Activated CD4-positive, alpha-beta T cell treated with anti-CD3 and anti-CD28 coated beads, Interleukin-2, amount 10 ng/mL, durations not matched to agents 24 days and 14 days (primary cell): ENCODE data around the gene DPP10. TPM values are rescaled to one million over a fixed set of nuclear protein-coding genes. Genes with fewer than 3 reads are reported as not detected.
"Not testable (repeated sequence)": the region's sequence is repeated elsewhere in the genome, so short reads cannot be mapped to it uniquely, and the experiment has no call there.

Source experiments
- DNase-seq: peaks from one replicate; pipeline ENCODE4 v3.0.0; 2022
- H3K27ac Mint-ChIP-seq: one replicate; pipeline ENCODE4 v1.8.0; 2022; ENCODE audit warnings: mild to moderate bottlenecking, mixed read lengths
- H3K27me3 Mint-ChIP-seq: one replicate; pipeline ENCODE4 v1.8.0; 2022; ENCODE audit warnings: mixed read lengths
- H3K36me3 Mint-ChIP-seq: one replicate; pipeline ENCODE4 v1.8.0; 2022; ENCODE audit warnings: low read depth, mild to moderate bottlenecking, mixed read lengths
- H3K4me1 Mint-ChIP-seq: one replicate; pipeline ENCODE4 v1.8.0; 2021; ENCODE audit warnings: mixed read lengths
- H3K4me3 Mint-ChIP-seq: one replicate; pipeline ENCODE4 v1.8.0; 2022; ENCODE audit warnings: mild to moderate bottlenecking, moderate library complexity, mixed read lengths
- H3K9me3 Mint-ChIP-seq: one replicate; pipeline ENCODE4 v1.8.0; 2021; ENCODE audit warnings: mixed read lengths
- intact Hi-C: fragments of 100-400 bp; cut with micrococcal nuclease; formaldehyde crosslinking; loops from one replicate; pipeline ENCODE4 v1.15.1; 2023
- total RNA-seq: library from RNA; stranded (reverse); gene quantifications from 2 replicates; pipeline ENCODE4 v1.2.3, GENCODE V29; 2022

DPP10 gene
- total RNA-seq, 1 donor from 2014 or later = not detected

DNA sequence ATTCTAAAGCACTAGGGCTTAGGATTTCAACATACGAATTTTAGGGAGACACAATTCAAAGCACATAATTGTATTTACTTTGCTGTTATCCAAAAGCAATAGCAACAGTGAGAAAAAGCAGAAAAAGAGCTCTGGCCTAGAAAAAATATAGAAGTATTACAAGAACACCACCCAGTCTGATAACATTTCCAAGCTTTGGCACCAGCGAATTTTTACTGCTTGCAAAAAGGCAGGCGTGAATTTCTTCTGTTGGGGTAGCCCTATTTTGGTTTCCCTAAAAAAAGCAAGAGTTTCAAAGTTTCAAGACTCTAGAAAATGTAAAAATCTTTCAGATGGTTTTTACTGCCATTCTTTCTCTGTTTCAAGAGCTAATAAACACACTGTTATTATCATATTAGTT lies 292.7 kb downstream of the DPP10 start:
- intact Hi-C loops = no loop called here
- Mint-ChIP-seq H3K27me3 (no peaks in the 10 kb centered on the region), H3K4me3 (no peak overlapping the region), H3K36me3 (no peaks in the 10 kb centered on the region), H3K27ac (no peak overlapping the region), H3K4me1 (no peaks in the 10 kb centered on the region), H3K9me3 (no peaks in the 10 kb centered on the region)
- DNase-seq = no peak

DNA sequence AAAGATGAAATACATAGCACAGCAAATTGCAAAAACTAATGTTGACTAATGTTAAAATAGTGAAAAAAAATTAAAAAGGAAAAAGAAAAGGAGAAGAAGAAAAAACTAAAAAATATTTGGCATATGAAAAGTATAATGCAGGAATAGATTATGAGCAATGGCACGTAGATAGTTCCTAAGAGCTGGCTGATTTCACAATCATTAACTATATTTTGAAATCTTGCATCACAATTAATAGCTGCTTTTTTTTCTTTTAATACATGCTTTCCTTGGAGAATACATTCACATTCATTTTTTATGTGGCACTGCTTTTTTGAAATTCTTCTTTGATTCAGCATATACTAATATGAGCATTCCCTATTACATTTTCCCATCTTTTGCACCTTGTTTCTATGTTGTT lies 299.8 kb downstream of the DPP10 start:
- H3K9me3 Mint-ChIP-seq = no peaks in the 10 kb centered on the region
- intact Hi-C loops = no loop called here
- DNase-seq = no peak

DNA sequence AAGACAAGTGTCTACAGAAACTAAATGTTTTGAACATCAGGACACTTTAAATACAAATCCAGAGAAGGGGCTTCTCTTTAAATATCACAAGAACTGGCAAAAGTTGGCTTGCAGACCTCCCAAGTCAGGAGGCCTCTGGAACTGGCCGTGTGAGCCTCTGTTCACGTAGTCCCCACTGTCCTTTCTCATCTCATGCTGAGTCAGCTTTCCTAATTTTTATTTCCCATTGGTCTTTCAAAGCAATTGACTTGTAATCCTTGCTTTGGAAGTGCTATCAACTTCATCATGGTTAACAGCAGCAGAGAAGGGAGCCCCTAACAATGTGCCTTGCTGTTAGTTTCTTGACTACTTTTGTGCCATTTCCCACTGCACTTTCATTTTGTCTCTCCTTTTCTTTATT lies 303.3 kb downstream of the DPP10 start:
- no peaks in the 10 kb centered on the region for H3K27me3 Mint-ChIP-seq
- H3K4me1 Mint-ChIP-seq = no peaks in the 10 kb centered on the region
- no peak for DNase-seq
- H3K4me3 Mint-ChIP-seq = no peak overlapping the region
- intact Hi-C loops = no loop called here
- no peaks in the 10 kb centered on the region for H3K9me3 Mint-ChIP-seq
- no peaks in the 10 kb centered on the region for H3K36me3 Mint-ChIP-seq
- H3K27ac Mint-ChIP-seq = no peak overlapping the region

More for the DNA sequence above, 299.8 kb downstream of the DPP10 start:
- H3K36me3 Mint-ChIP-seq = no peaks in the 10 kb centered on the region
- no peak overlapping the region for H3K4me3 Mint-ChIP-seq
- H3K27ac Mint-ChIP-seq = no peak overlapping the region
- no peaks in the 10 kb centered on the region for H3K4me1 Mint-ChIP-seq
- H3K27me3 Mint-ChIP-seq = no peaks in the 10 kb centered on the region

DNA sequence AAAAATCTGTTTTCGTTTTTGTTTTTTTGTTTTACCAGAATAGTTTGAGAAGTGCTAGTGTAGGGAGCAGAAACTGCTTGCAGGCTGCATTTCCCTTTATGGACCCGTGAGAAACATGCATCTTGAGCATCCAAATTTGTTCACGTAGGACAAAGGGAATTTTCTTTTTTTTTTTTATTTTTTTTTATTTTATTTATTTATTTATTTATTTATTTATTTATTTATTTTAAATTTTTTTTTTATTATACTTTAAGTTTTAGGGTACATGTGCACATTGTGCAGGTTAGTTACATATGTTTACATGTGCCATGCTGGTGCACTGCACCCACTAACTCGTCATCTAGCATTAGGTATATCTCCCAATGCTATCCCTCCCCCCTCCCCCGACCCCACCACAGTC lies 305.7 kb downstream of the DPP10 start:
- H3K9me3 Mint-ChIP-seq, H3K4me3 Mint-ChIP-seq, H3K27ac Mint-ChIP-seq, H3K4me1 Mint-ChIP-seq, H3K27me3 Mint-ChIP-seq, H3K36me3 Mint-ChIP-seq, DNase-seq, intact Hi-C loops: not testable (repeated sequence)

DNA sequence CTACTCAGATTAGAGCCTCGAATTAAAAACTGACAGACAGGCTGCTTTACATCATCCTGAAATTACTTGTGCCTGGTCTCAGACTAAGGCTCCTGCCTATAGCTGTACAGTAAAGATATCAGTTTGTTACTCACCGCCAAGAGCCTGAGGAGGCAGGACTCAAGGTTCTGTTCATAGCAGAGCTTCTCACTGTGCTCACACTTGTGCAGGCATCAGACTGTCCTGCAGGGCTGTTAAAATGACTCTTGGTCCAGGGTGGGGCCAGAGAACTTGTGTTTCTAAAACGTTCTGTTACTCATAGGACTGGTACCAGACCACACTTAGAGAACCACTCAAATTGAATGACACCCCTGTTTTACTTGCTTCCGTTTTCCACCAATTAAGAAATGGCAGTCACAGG lies 310.0 kb downstream of the DPP10 start:
- DNase-seq = no peak
- Mint-ChIP-seq H3K4me1 (no peaks in the 10 kb centered on the region), H3K27me3 (no peaks in the 10 kb centered on the region), H3K27ac (no peak overlapping the region), H3K9me3 (no peaks in the 10 kb centered on the region), H3K4me3 (no peak overlapping the region), H3K36me3 (no peaks in the 10 kb centered on the region)
- intact Hi-C loops = no loop called here

DNA sequence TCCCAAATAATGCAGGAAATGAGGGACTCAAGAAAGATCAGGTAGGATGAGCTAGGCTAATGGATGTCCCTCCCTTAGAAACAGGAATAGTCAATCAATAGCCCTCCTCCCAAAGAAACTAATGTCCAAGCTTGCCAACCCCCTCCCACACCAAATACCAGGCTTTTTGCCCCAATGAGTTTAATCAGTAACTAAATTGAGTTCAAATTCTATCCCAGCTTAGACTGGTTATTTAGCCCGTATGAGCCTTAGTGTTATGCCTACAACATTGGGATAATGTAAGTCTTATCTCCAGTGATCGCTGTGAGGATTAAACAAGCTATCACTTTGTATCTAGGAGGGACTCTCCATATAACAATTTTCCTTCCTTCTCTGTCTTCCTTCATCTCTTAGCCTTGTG lies 310.7 kb downstream of the DPP10 start:
- H3K4me3 Mint-ChIP-seq = no peak overlapping the region
- no peak overlapping the region for H3K27ac Mint-ChIP-seq
- no peaks in the 10 kb centered on the region for H3K27me3 Mint-ChIP-seq
- intact Hi-C loops = no loop called here
- H3K36me3 Mint-ChIP-seq = no peaks in the 10 kb centered on the region
- H3K9me3 Mint-ChIP-seq = no peaks in the 10 kb centered on the region
- no peak for DNase-seq
- H3K4me1 Mint-ChIP-seq = no peaks in the 10 kb centered on the region

DNA sequence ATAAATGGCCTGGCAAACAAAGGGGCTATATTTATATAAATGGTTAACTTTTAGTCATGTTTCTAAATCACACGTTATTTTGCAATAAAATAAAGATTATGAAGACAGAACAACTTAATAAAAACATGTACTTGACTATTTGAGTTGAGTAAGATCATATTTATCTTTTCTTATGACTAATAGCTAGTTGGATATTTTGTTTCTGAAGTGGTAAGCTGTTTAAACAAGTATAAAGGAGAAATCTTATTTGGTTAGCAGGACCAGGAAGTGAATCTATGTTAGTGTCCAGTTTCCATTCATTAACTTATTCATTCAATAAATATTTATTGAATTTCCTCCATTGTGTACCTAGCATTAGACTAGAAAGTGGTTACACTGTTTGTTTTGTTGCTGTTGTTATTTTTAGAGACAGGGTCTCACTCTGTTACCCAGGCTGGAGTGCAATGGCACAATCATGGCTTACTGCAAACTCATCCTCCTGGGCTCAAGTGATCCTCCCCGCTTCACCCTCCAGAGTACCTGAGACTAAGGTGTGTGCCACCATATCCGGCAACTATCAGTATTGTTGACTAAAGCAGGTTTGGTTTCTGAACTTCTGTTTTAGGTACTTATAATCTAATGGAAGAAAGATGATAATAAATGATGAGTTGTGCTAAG lies 312.6 kb downstream of the DPP10 start:
- Mint-ChIP-seq H3K27me3 (no peaks in the 10 kb centered on the region), H3K4me3 (no peak overlapping the region), H3K36me3 (no peaks in the 10 kb centered on the region), H3K9me3 (no peaks in the 10 kb centered on the region), H3K4me1 (no peaks in the 10 kb centered on the region), H3K27ac (no peak overlapping the region)
- DNase-seq = no peak
- intact Hi-C loops = no loop called here

DNA sequence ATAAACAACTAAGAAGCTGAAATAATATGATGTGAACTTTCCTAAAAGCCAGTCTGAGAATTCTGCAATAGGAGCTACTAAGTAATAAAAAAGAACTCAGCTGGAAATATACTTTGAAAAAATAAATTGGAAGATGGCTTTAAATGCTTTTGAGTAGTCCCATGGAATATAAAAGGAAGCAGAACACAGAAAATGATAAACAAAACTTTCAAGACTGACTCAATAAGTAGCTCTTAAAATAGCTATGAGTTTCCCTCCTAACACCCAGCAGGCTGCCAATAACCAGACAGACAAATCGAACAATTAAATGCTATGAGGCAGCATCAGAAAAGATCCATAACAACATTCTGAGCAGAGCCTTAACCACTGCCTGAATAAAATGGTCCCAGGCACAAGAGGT lies 319.9 kb downstream of the DPP10 start:
- Mint-ChIP-seq H3K4me3 (no peak overlapping the region), H3K9me3 (no peaks in the 10 kb centered on the region)

DNA sequence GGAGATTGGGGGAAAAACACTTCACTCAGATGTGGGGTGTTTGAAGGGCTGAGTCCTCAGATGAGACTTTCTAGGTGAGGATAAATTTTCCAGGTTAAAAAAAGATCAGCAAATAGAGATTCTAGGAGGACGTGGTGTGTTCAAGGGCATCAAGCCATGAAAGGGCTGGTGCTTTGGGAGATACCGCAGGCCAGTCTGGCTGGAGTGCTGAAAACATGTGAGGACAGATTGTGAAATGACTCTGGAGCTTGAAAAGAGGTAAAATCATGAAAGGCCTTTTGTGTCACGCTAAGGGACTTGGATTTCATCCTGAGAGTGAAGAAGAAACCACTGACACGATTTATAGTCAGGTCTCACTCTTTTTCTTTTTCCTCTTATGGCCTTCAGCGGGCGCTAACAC lies 320.5 kb downstream of the DPP10 start:
- Mint-ChIP-seq H3K27ac (no peak overlapping the region), H3K27me3 (no peaks in the 10 kb centered on the region), H3K4me3 (no peak overlapping the region), H3K36me3 (no peaks in the 10 kb centered on the region), H3K9me3 (no peaks in the 10 kb centered on the region), H3K4me1 (no peaks in the 10 kb centered on the region)
- intact Hi-C loops = no loop called here
- DNase-seq = no peak

More for the DNA sequence above, 319.9 kb downstream of the DPP10 start:
- intact Hi-C loops = no loop called here
- Mint-ChIP-seq H3K36me3 (no peaks in the 10 kb centered on the region), H3K27ac (no peak overlapping the region), H3K27me3 (no peaks in the 10 kb centered on the region), H3K4me1 (no peaks in the 10 kb centered on the region)
- no peak for DNase-seq

DNA sequence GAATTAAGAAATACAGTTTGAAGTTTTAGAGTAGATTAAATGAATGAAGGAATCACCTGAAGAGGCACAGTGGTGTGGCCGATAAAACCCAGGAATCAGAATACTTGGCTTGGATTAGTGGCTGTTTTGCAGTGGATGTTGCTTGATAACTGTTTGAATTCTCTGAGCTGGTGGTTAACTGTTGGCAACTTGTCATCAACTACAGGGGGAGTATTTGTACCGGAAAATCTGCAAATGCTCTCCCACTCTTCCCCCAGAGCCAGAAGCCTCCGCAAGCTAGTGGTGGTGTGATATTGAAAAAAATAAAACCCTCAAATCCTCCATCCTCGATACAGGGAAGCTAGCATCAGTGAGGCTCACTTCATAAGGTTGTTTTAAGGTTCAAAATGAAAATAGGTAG lies 326.7 kb downstream of the DPP10 start:
- H3K27ac Mint-ChIP-seq = no peak overlapping the region
- H3K27me3 Mint-ChIP-seq = no peaks in the 10 kb centered on the region
- intact Hi-C loops = no loop called here

DNA sequence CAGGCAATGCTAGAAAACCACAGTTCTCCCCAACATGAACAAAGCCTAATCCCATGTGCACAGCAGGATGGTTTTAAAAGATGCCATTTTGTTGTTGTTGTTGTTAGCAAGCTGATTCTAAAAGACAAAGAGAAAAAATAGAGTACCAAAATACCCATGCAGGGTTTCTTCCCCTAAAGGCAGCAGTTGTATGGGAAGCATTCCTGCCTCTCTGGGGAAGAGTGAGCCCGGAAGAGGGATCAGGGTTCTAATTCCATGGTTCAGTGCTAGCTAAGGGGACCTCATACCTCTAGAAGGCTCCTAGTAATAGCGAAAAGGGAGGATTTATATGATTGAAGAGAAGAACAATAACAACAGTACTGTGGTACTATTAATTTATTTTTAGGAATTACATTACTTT lies 327.6 kb downstream of the DPP10 start:
- no peak for DNase-seq
- intact Hi-C loops = no loop called here
- Mint-ChIP-seq H3K27me3 (no peaks in the 10 kb centered on the region), H3K27ac (no peak overlapping the region), H3K9me3 (no peaks in the 10 kb centered on the region), H3K36me3 (no peaks in the 10 kb centered on the region), H3K4me3 (no peak overlapping the region), H3K4me1 (no peaks in the 10 kb centered on the region)

More for the DNA sequence above, 326.7 kb downstream of the DPP10 start:
- no peak for DNase-seq
- no peak overlapping the region for H3K4me3 Mint-ChIP-seq
- H3K9me3 Mint-ChIP-seq = no peaks in the 10 kb centered on the region
- no peaks in the 10 kb centered on the region for H3K4me1 Mint-ChIP-seq
- H3K36me3 Mint-ChIP-seq = no peaks in the 10 kb centered on the region

DNA sequence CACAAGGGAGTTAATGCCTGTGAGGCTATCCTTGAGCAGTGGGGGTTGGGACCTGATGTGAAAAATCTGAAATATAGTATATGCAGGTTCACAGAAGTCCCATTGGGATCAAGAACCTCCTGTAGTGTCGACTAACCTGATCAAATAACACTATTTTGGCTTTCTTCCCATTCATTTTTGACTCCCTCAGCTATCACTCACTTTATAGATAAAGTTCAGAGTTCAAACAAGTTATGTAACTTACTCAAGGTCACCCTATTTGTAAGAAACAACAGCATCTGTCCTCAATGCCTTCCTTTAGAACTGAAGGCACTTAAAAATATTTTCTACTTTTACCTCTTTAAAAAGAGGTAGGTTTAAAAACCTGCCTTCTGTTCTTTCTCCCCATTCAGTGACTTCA lies 341.6 kb downstream of the DPP10 start:
- intact Hi-C loops = no loop called here
- no peak overlapping the region for H3K27ac Mint-ChIP-seq
- no peaks in the 10 kb centered on the region for H3K4me1 Mint-ChIP-seq
- no peaks in the 10 kb centered on the region for H3K9me3 Mint-ChIP-seq
- no peaks in the 10 kb centered on the region for H3K36me3 Mint-ChIP-seq
- no peaks in the 10 kb centered on the region for H3K27me3 Mint-ChIP-seq
- no peak overlapping the region for H3K4me3 Mint-ChIP-seq
- DNase-seq = no peak

DNA sequence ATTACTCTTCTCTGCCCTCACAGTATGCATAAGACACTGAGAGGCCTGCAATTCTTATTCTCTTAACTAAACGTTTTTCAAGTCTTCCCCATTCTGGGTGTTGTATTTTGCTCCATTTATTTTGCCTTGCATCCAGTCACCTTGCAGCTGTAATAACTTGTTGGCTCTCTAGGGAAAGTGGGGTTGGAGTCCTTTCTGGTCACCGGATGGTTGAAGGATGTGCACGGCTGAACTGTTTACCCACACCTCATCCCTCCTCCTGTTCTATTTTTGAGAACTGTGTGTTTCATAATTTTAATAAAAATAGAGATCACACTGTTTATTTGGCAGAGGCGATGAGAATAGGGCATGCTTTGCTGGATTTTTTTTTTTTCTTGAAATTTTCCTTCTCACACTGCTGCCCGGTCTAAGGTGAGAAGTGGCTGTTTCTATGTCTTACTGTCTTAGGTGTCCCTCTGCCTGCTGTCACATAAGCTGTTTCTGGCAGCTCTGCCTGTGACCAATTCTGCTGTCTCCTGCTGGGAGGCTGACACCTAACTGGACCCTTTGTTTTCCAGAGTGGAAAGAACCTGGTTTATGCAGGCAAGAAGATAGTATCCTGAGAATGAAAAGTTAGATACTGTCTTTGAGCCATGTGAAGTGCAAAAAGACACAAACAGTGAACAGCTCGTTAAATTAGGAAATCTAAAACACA lies 342.6 kb downstream of the DPP10 start:
- Mint-ChIP-seq H3K4me3 (no peak overlapping the region), H3K27ac (no peak overlapping the region)
- intact Hi-C loops = no loop called here

DNA sequence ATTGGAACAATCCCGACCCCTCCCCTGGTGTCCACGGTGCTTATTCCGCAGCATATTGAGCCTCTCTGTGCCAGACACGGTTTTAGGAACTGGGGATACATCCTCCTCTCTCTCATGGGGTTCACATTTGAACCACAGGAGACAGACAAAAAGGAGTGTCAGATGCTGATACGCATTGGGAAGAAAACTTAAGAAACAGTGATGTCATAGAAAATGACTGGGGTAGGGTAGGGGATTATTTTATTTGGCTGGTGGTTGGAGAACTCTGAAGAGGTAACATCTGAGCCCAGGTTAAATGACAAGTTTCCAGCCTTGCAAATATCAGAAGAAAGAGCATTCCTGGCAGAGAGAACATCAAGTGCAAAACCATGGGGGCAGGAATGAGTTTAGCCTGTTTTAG lies 344.5 kb downstream of the DPP10 start:
- Mint-ChIP-seq H3K4me3 (no peak overlapping the region), H3K27me3 (no peaks in the 10 kb centered on the region), H3K27ac (no peak overlapping the region), H3K36me3 (no peaks in the 10 kb centered on the region), H3K4me1 (no peaks in the 10 kb centered on the region), H3K9me3 (no peaks in the 10 kb centered on the region)
- intact Hi-C loops = no loop called here
- DNase-seq = no peak

More for the DNA sequence above, 342.6 kb downstream of the DPP10 start:
- no peaks in the 10 kb centered on the region for H3K36me3 Mint-ChIP-seq
- H3K9me3 Mint-ChIP-seq = no peaks in the 10 kb centered on the region
- DNase-seq = no peak
- H3K4me1 Mint-ChIP-seq = no peaks in the 10 kb centered on the region
- no peaks in the 10 kb centered on the region for H3K27me3 Mint-ChIP-seq

DNA sequence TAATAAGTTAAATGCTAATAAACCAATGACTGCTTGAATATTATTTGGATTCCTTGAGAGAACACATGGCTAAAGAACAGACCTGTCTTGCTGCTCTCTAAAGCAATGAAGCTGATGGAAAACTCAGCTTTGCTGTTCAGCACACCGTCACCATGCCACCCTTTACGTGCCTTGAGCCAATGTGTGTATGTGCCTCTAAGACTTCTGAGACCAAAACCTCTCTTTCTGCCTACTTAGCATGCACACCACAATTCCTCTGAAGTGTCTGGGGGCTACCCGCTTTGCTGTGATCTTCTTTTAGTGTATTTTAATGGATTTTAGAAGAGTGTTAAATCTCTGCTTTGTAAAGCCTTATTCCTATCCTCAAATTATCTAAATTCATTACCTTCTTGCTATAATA lies 345.0 kb downstream of the DPP10 start:
- H3K36me3 Mint-ChIP-seq = no peaks in the 10 kb centered on the region
- no peaks in the 10 kb centered on the region for H3K27me3 Mint-ChIP-seq
- H3K4me3 Mint-ChIP-seq = no peak overlapping the region
- no peak for DNase-seq
- intact Hi-C loops = no loop called here
- no peaks in the 10 kb centered on the region for H3K4me1 Mint-ChIP-seq
- no peaks in the 10 kb centered on the region for H3K9me3 Mint-ChIP-seq
- H3K27ac Mint-ChIP-seq = no peak overlapping the region
